ENCODE results near the gene GLYATL3.

Gene GLYATL3

GRCh38 chr6:49513153-49513989 lies 13.6 kb downstream of the GLYATL3 start:
- DNase-seq: no peak
- Histone ChIP-seq H3K9me3 (ENCODE audit: control insufficient read depth, low read length) (no peaks in the 10 kb centered on the region), H3K27me3 (replicated peaks; ENCODE audit: control insufficient read depth, insufficient read depth, low read length, poor library complexity, severe bottlenecking) (no peaks in the 10 kb centered on the region), H3K27ac (ENCODE audit: insufficient read depth, low read length, poor library complexity, severe bottlenecking) (no peak overlapping the region), H3K36me3 (ENCODE audit: control insufficient read depth, insufficient read depth, low read length) (no peaks in the 10 kb centered on the region), H3K4me1 (ENCODE audit: control insufficient read depth, insufficient read depth, low read length, poor library complexity, severe bottlenecking) (no peaks in the 10 kb centered on the region), H3K4me3 (ENCODE audit: insufficient read depth, low read depth, low read length, poor library complexity, severe bottlenecking) (no peak overlapping the region)

GRCh38 chr6:49514571-49515484 lies 15.1 kb downstream of the GLYATL3 start:
- no peak overlapping the region for H3K27ac ChIP-seq (ENCODE audit: insufficient read depth, low read length, poor library complexity, severe bottlenecking)
- no peaks in the 10 kb centered on the region for H3K9me3 ChIP-seq (ENCODE audit: control insufficient read depth, low read length)
- H3K36me3 ChIP-seq (ENCODE audit: control insufficient read depth, insufficient read depth, low read length): no peaks in the 10 kb centered on the region
- H3K27me3 ChIP-seq (replicated peaks; ENCODE audit: control insufficient read depth, insufficient read depth, low read length, poor library complexity, severe bottlenecking): peaks cover 3% of the 10 kb centered on the region
- no peaks in the 10 kb centered on the region for H3K4me1 ChIP-seq (ENCODE audit: control insufficient read depth, insufficient read depth, low read length, poor library complexity, severe bottlenecking)
- H3K4me3 ChIP-seq (ENCODE audit: insufficient read depth, low read depth, low read length, poor library complexity, severe bottlenecking): no peak overlapping the region
- DNase-seq: no peak

- Histone ChIP-seq H3K27me3 (replicated peaks; ENCODE audit: control insufficient read depth, insufficient read depth, low read length, poor library complexity, severe bottlenecking) (peaks cover 3% of the 10 kb centered on the region), H3K4me3 (ENCODE audit: insufficient read depth, low read depth, low read length, poor library complexity, severe bottlenecking) (no peak overlapping the region), H3K27ac (ENCODE audit: insufficient read depth, low read length, poor library complexity, severe bottlenecking) (no peak overlapping the region), H3K36me3 (ENCODE audit: control insufficient read depth, insufficient read depth, low read length) (no peaks in the 10 kb centered on the region), H3K4me1 (ENCODE audit: control insufficient read depth, insufficient read depth, low read length, poor library complexity, severe bottlenecking) (no peaks in the 10 kb centered on the region), H3K9me3 (ENCODE audit: control insufficient read depth, low read length) (no peaks in the 10 kb centered on the region)
- no peak for DNase-seq
Observed at GRCh38 chr6:49515485-49516146, 15.9 kb downstream of the GLYATL3 start.

DNA sequence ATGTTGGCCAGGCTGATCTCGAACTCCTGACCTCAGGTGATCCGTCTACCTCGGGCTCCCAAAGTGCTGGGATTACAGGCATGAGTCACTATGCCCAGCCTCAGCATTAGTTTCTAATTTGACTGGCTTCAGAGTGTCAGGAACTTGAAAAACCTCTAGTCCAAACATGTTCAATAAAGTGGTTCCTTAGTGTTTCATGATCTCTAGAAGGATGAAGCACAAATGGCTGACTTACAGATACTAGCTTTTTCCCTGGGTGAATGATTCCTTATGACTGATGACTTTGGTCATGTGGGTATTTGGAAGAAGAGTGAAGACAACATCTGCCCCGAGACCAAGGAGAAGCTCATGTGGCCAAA lies 16.4 kb downstream of the GLYATL3 start:
- no peak overlapping the region for H3K27ac ChIP-seq (ENCODE audit: insufficient read depth, low read length, poor library complexity, severe bottlenecking)
- no peaks in the 10 kb centered on the region for H3K9me3 ChIP-seq (ENCODE audit: control insufficient read depth, low read length)
- H3K4me1 ChIP-seq (ENCODE audit: control insufficient read depth, insufficient read depth, low read length, poor library complexity, severe bottlenecking): no peaks in the 10 kb centered on the region
- H3K27me3 ChIP-seq (replicated peaks; ENCODE audit: control insufficient read depth, insufficient read depth, low read length, poor library complexity, severe bottlenecking): peaks cover 3% of the 10 kb centered on the region
- H3K4me3 ChIP-seq (ENCODE audit: insufficient read depth, low read depth, low read length, poor library complexity, severe bottlenecking): no peak overlapping the region
- no peak for DNase-seq
- no peaks in the 10 kb centered on the region for H3K36me3 ChIP-seq (ENCODE audit: control insufficient read depth, insufficient read depth, low read length)

- H3K9me3 ChIP-seq (ENCODE audit: control insufficient read depth, low read length): no peaks in the 10 kb centered on the region
- H3K36me3 ChIP-seq (ENCODE audit: control insufficient read depth, insufficient read depth, low read length): no peaks in the 10 kb centered on the region
- no peak for DNase-seq
- no peaks in the 10 kb centered on the region for H3K4me1 ChIP-seq (ENCODE audit: control insufficient read depth, insufficient read depth, low read length, poor library complexity, severe bottlenecking)
- no peak overlapping the region for H3K4me3 ChIP-seq (ENCODE audit: insufficient read depth, low read depth, low read length, poor library complexity, severe bottlenecking)
- no peak overlapping the region for H3K27ac ChIP-seq (ENCODE audit: insufficient read depth, low read length, poor library complexity, severe bottlenecking)
- peaks cover 3% of the 10 kb centered on the region for H3K27me3 ChIP-seq (replicated peaks; ENCODE audit: control insufficient read depth, insufficient read depth, low read length, poor library complexity, severe bottlenecking)
Observed at GRCh38 chr6:49517919-49518318, 18.2 kb downstream of the GLYATL3 start.

- no peak overlapping the region for H3K4me3 ChIP-seq (ENCODE audit: insufficient read depth, low read depth, low read length, poor library complexity, severe bottlenecking)
- H3K27ac ChIP-seq (ENCODE audit: insufficient read depth, low read length, poor library complexity, severe bottlenecking): no peak overlapping the region
- no peaks in the 10 kb centered on the region for H3K36me3 ChIP-seq (ENCODE audit: control insufficient read depth, insufficient read depth, low read length)
- H3K4me1 ChIP-seq (ENCODE audit: control insufficient read depth, insufficient read depth, low read length, poor library complexity, severe bottlenecking): no peaks in the 10 kb centered on the region
- peaks cover 3% of the 10 kb centered on the region for H3K27me3 ChIP-seq (replicated peaks; ENCODE audit: control insufficient read depth, insufficient read depth, low read length, poor library complexity, severe bottlenecking)
- no peak for DNase-seq
- H3K9me3 ChIP-seq (ENCODE audit: control insufficient read depth, low read length): no peaks in the 10 kb centered on the region
Observed at GRCh38 chr6:49519660-49520059, 19.9 kb downstream of the GLYATL3 start.

DNA sequence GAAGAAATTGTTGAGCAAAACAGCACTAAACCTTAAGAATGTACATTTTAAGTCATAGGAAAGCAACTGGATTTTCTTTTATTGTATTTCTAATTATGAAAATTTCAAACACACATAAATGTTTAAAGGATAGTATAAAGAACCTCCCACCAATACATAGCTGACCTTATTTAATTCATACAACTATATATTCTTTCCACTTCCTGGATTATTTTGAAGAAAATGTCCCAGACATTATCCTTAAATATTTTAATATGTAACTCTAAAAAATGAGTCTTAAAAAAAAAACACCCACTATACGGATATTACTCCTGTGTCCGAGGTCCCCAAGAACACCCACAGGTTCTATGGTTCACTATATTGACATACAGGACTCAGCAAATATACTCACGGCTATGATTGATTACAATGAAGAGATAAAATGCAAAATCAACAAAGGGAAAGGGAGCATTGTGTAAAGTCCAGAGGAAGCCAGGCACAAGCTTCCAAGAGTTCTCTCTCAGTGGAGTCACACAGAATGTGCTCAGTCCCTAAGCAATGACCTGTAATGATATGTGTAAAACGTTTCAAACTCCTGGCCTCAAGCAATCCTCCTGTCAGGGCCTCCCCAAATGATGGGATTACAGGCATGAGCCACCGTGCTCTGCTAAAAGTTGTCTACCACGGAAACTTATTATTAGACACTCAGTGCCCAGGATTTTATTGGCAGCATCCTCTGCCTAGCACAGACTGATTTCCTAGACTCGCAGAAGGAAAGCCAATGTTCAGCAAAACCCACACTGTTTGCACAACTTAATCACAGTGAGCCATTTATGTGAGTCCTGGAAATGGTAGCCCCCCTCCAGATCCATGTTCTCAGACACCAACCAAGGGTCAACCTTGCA lies 23.2 kb downstream of the GLYATL3 start:
- no peaks in the 10 kb centered on the region for H3K36me3 ChIP-seq (ENCODE audit: control insufficient read depth, insufficient read depth, low read length)
- no peaks in the 10 kb centered on the region for H3K9me3 ChIP-seq (ENCODE audit: control insufficient read depth, low read length)
- H3K4me3 ChIP-seq (ENCODE audit: insufficient read depth, low read depth, low read length, poor library complexity, severe bottlenecking): no peak overlapping the region
- no peak for DNase-seq
- H3K4me1 ChIP-seq (ENCODE audit: control insufficient read depth, insufficient read depth, low read length, poor library complexity, severe bottlenecking): no peaks in the 10 kb centered on the region
- peaks cover 3% of the 10 kb centered on the region for H3K27me3 ChIP-seq (replicated peaks; ENCODE audit: control insufficient read depth, insufficient read depth, low read length, poor library complexity, severe bottlenecking)
- no peak overlapping the region for H3K27ac ChIP-seq (ENCODE audit: insufficient read depth, low read length, poor library complexity, severe bottlenecking)

GRCh38 chr6:49523901-49524300 lies 24.2 kb downstream of the GLYATL3 start:
- Histone ChIP-seq H3K4me1 (ENCODE audit: control insufficient read depth, insufficient read depth, low read length, poor library complexity, severe bottlenecking) (no peaks in the 10 kb centered on the region), H3K27me3 (replicated peaks; ENCODE audit: control insufficient read depth, insufficient read depth, low read length, poor library complexity, severe bottlenecking) (peaks cover 3% of the 10 kb centered on the region), H3K4me3 (ENCODE audit: insufficient read depth, low read depth, low read length, poor library complexity, severe bottlenecking) (no peak overlapping the region), H3K36me3 (ENCODE audit: control insufficient read depth, insufficient read depth, low read length) (no peaks in the 10 kb centered on the region), H3K9me3 (ENCODE audit: control insufficient read depth, low read length) (no peaks in the 10 kb centered on the region), H3K27ac (ENCODE audit: insufficient read depth, low read length, poor library complexity, severe bottlenecking) (no peak overlapping the region)
- no peak for DNase-seq

DNA sequence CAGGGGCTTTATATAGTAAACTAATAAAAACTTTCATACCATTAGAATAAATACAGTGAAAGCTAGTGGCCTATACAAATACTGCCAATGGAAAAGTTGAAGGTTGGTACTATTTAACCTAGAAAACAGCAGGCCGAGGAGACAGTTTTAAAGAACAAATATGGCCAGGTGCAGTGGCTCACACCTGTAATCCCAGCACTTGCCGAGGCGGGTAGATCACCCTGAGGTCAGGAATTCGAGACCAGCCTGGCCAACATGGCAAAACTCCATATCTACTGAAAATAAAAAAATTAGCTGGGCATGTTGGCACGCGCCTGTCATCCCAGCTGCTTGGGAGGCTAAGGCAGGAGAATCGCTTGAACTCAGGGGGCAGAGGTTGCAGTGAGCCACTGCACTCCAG lies 24.8 kb downstream of the GLYATL3 start:
- no peak overlapping the region for H3K4me3 ChIP-seq (ENCODE audit: insufficient read depth, low read depth, low read length, poor library complexity, severe bottlenecking)
- H3K27me3 ChIP-seq (replicated peaks; ENCODE audit: control insufficient read depth, insufficient read depth, low read length, poor library complexity, severe bottlenecking): no peaks in the 10 kb centered on the region
- H3K27ac ChIP-seq (ENCODE audit: insufficient read depth, low read length, poor library complexity, severe bottlenecking): no peak overlapping the region
- no peak for DNase-seq
- no peaks in the 10 kb centered on the region for H3K4me1 ChIP-seq (ENCODE audit: control insufficient read depth, insufficient read depth, low read length, poor library complexity, severe bottlenecking)
- H3K36me3 ChIP-seq (ENCODE audit: control insufficient read depth, insufficient read depth, low read length): no peaks in the 10 kb centered on the region
- H3K9me3 ChIP-seq (ENCODE audit: control insufficient read depth, low read length): no peaks in the 10 kb centered on the region

Data from effector memory CD4-positive, alpha-beta T cell (primary cell).